ENCODE results near the gene MXI1.

MXI1 gene

GRCh38 chr10:110216942-110217661 lies 9.7 kb downstream of the MXI1 start:
- no peak for DNase-seq

DNA sequence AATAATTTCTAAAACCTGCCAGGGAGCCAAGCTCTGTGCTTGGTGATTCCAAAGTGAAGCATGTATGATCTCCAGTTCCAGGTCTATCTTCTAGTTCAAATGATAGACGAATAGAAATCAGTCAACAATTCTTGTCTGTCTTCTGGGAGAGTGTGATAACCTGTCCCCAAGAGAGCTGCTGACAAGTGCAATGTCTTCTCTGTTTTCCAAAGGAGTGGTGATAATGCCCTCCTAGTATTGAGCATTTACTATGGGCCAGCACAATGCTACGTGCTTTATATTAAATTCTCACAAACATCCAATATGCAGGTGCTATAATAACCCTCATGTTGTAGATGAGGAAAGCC lies 10.2 kb downstream of the MXI1 start:
- DNase-seq = no peak

- no peak for DNase-seq
Observed at GRCh38 chr10:110218632-110219031, 11.2 kb downstream of the MXI1 start.

DNA sequence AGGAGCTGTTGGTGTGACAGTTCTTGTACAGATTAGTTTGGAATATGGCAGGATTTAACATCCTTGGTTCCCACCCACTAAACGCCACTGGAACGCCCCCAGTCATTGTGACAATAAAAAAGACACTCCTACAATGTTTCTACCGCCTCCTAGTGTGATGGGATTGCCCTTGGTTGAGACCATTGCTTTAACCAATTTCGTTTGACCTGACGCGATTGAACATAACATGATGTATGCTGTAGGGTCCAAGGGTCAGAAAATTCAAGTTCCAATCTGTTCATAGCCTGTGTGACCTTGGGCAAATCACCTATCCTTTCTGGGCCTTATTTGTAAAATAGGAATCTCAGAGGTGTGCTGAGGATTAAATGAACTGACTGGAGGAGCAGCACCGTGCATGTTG lies 12.5 kb downstream of the MXI1 start:
- no peak for DNase-seq

GRCh38 chr10:110220398-110220797 lies 13.0 kb downstream of the MXI1 start:
- no peak for DNase-seq

DNA sequence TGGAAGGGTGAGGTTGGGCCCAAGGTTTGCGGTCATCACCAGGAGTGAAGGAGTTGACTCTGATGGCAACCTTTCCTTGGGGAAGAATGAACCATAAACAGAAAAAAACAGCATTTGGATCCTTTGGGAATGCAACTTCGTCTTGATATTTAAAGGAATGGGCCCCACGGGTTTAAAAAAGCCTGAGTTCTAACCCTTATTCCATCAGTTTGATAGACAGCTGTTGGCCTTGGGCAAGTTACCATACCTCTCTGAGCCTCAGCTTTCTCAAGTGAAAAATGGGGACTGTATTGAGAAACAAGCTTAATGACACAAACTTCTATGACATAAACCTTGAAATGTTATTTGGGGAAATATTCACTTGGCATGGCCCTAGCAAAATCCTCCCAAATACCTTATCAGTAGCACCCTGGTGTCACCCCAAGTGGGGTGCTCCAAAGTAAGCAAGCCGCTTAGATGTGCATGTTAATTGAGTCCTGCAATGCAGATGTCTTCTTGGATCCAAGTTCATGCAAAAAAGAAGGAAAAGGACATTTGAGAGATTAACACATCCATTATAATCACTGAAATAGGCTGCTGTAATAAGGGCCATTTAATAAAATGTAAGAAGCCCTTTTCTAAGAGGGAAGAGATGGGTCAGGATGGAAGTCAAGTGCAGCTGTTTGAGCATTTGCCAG lies 13.8 kb downstream of the MXI1 start:
- no peak for DNase-seq

DNA sequence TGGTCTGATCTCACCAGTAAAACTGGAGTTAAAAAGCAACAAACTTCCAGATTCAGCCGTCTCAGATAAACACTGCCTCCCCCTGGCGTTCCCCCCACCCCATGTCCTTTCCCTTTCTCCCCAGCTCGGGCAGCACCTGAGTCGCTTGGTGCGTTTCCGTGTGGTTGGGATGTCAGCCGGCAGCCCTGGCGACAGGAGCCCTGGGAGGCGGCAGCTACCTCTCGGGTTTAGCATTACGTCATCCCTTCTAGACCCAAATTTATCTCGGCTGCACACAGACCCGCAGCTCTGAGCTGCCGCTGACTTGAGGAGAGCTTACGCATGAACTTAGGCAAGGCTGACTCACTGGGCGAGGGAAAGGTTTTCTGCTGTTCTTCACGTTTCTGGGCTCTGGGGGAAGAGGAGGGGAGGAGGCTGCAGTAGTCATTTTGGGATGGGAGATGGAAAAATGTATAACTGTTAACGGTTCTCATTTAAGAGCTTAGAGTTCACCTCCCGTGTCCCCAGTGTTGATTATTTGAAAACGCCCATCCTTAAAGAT lies 14.4 kb downstream of the MXI1 start:
- DNase-seq = no peak

GRCh38 chr10:110222641-110223297 lies 15.4 kb downstream of the MXI1 start:
- DNase-seq = no peak

- no peak for DNase-seq
Observed at GRCh38 chr10:110223298-110223925, 16.0 kb downstream of the MXI1 start.

GRCh38 chr10:110224992-110225391 lies 17.6 kb downstream of the MXI1 start:
- no peak for DNase-seq

GRCh38 chr10:110225441-110225755 lies 18.0 kb downstream of the MXI1 start:
- DNase-seq = no peak

DNA sequence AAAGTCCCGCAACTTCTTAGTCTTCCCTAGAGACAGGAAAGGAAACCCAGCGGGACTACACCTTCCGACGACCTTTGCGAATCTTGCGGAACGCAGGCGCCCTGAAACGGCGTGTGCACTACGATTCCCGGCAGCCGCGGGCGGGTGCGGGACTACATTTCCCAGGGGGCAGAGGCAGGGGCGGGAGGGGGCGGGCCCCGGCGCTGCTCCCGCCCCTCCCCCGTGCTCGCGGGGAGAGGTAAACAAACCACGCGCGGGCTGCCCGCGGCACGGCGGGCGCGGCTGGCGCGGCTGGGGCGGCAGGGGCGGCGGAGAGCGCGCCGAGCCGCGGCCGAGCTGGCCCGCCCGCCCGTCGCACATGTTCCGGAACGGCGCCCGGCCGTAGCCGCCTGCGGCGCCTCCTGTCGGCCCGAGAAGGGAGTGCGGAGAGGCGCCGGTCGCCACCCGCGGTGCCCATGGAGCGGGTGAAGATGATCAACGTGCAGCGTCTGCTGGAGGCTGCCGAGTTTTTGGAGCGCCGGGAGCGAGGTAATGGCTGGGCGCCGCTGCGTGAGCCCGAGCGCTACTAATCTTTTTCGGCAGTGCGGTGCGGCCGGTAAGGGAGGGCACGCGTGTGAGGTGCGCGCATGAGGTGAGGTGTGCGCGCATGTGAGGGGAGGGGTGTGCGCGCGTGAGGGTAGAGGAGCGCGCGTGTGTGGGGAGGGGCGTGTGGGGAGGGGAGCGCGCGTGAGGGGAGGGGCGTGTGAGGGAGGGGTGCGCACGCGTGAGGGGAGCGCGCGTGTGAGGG lies 18.5 kb downstream of the MXI1 start:
- DNase-seq = peak; percentile 12

GRCh38 chr10:110226543-110226925 lies 19.1 kb downstream of the MXI1 start:
- no peak for DNase-seq

DNA sequence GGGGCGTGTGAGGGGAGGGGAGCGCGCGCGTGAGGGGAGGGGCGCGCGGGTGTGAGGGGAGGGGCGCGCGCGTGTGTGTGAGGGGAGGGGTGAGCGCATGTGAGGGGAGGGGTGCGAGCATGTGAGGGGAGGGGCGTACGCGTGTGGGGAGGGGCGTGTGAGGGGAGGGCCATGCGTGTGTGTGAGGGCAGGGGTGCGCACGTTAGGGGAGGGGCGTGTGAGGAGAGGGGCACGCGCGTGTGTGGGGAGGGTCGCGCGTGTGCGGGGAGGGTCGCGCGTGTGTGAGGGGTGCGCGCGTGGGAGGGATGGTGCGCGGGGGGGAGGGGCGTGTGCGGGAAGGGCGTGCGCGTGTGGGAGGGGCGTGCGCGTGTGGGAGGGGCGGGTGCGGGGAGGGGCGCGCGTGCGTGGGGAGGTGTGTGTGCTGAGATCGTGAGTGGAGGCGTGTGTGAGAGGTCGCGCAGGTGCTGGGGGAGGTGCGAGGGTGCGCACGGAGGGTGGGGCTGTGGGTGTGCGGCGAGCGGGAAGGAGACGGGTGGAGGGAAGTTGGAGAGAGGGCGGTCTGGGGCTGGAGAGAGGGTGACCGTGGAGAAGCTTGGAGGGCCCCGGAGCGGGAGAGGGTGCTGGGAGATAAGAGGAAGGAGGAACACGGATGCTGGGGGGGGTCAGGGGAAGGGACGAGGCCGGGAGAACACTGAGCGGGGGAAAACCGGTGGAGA lies 19.7 kb downstream of the MXI1 start:
- no peak for DNase-seq

- DNase-seq = no peak
Observed at GRCh38 chr10:110228066-110228465, 20.7 kb downstream of the MXI1 start.

GRCh38 chr10:110229155-110229554 lies 21.8 kb downstream of the MXI1 start:
- no peak for DNase-seq

GRCh38 chr10:110233846-110234245 lies 26.4 kb downstream of the MXI1 start:
- DNase-seq = no peak

DNA sequence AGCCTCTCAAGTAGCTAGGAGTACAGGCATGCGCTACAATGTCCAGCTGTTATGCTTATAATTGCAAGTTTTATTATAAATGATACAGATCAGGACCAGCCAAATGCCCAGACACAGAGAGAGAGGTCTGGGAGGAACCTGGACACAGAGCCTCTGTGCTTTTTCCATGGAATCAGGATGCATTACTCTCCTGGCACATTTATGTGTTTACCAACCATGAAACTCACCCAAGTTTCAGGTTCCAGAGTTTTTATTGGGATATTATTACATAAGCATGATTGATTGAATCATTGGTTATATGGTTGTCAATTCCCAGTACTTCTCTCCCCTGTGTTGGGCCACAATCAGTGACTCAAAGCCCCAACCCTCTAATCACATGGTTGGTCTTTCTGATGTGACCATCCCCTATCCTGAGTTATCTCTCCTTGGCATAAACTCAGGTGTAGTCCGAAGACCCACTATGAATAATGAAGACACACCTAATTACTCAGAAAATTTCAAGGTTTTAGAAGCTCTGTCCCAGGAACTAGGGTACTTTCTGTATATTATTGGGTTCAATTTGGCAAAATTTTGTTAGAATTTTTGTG lies 30.6 kb downstream of the MXI1 start:
- DNase-seq = no peak

DNA sequence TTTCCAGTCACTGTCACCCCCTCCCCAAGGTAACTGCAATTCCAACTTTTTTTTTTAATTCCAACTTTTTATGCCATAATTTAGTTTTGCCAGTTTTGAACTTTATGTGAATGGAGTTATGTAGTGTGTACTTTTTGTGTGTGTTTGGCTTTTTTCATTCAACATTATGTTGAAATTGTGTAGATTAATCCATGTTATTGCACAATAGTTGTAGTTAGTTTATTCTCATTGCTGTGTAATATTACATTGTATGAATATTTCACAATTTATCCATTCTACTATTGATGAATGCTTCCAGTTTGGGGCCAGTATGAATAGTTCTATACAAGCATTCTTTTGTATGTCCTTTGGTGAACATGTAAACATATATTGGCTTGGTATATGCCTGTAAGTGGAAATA lies 32.5 kb downstream of the MXI1 start:
- no peak for DNase-seq

- DNase-seq = no peak
Observed at GRCh38 chr10:110241407-110241806, 34.0 kb downstream of the MXI1 start.

DNA sequence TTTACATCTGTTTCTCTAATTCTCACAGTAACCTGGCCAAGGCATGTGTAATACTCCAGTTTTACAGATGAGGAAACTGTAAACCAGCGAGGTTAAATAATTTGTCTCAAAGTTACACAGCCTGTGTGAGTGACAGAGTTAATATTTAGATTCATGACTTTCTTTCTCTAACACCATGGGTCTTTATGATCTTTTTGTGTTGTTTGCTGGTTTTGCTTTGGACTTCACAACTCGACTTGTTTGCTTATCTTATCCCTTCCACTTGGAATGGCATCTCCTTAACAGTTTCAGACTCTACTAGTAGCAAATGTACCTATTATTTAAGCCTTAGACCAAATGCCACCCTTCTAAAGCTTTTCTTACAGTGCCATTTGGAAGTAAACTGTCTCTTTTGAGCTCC lies 34.4 kb downstream of the MXI1 start:
- DNase-seq = no peak

GRCh38 chr10:110242511-110242910 lies 35.1 kb downstream of the MXI1 start:
- no peak for DNase-seq
